Medulla oblongata (tissue), 1 donor: Measurements from ENCODE around the gene HIGD1A.

Experiments used
- DNase-seq: peaks from one replicate; pipeline ENCODE4 v3.0.0-alpha.2; 2015; ENCODE audit errors: extremely low spot score

Gene HIGD1A

DNA sequence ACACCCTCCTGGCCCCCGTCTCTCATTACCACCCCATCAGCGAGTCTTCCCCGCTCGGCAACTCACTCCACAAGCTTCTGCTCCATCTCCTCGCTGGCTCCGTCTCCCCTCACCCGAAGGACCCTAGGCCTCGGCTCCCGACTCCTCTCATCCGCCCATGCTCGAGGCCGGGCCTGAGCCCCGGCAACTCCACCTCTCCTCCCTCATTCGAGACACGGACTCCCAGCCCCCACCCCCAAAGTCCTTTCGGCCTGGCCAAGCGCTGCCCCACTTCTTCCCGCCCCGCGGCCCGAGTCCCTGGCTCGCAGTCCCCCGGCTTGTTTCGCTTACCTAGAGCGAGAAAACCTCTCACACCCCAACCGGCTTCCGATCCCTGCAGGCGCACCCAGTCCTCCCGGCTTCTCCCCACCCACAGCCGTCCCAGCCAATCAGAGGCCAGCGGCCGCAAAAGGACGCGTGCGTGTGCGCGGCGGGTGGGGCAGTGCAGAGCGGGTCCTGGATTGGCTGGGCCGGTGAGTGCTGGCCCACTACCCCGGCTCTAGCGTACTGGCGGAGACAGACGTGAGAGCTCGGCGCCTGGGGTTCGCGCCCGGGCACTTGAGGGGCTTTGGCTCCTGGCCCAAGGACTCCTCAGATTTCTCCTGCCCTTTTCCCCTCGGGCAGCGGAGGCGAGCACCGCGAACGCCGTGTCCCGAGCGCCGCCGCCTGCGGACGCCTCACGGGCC is at the start of gene HIGD1A:
Gene HIGD1A, minus strand, starts transcription at position 385 of the 725 bp plus-strand sequence. CDS start 10,237 bp downstream, outside the sequence.
- peak; percentile 99 for DNase-seq

DNA sequence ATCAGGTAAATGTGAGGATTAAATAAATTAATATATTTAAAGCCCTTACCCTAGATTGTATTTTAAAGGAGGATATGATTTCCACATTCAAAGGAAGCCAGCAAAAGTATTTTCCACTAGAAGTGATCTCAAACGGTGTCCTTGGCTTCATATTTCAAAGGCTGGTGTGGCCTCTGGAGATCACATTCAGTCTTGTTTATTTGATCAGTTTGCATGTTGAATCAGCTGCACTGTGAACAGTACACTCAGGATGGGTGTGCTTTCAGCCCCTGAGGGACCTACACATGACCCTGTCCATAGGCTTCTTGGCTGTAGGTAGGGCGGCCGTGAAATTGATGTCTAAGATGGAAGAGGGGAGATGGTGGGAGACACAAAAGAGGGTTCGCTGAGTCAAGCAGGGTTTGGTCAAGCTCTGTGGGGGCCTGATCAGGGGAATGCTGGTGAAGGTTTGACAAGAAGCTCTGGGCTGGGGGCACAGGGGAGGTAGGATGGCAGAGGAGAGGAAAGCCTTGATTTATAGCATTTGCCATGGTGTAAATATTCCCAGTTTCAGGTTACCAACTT is 49.5 kb upstream of the HIGD1A start:
- DNase-seq = no peak

DNA sequence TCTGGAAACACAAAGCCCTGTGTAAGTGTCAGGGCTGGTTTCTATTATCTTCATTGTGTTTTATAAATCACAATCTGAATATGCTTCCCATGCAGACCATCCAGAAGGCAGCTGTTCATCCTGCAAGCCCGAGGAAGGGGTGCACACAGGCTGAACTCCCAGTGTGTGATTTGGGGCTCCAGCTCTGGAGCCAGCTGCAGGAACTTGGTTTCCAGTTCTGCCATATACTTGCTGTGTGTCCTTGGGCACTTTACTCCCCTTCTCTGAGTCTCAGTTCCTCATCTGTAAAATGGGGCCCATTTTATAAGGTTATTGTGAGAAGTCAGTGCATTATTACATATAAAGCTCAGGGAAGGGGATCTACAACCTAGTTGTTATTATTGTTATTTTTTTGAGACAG is 48.8 kb upstream of the HIGD1A start:
- no peak for DNase-seq

DNA sequence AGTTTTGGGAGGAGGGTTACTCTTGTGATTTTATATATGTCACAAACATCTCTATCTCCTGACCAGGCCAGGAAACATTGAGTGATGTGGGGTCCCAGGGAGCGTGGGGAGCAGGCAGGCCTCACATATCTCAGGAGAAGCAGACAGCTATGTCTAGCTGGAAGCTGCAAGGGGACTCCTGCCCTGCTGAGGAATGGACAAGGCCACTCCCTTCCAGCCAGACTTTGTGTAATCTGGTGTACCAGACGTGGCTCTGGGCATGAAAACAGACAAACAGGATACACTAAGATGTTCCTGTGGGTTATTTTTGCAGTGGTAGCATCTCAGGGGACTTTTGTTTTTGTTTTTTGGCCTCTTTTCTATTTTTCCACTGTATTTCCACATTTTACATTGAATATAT is 48.2 kb upstream of the HIGD1A start:
- DNase-seq = no peak

DNA sequence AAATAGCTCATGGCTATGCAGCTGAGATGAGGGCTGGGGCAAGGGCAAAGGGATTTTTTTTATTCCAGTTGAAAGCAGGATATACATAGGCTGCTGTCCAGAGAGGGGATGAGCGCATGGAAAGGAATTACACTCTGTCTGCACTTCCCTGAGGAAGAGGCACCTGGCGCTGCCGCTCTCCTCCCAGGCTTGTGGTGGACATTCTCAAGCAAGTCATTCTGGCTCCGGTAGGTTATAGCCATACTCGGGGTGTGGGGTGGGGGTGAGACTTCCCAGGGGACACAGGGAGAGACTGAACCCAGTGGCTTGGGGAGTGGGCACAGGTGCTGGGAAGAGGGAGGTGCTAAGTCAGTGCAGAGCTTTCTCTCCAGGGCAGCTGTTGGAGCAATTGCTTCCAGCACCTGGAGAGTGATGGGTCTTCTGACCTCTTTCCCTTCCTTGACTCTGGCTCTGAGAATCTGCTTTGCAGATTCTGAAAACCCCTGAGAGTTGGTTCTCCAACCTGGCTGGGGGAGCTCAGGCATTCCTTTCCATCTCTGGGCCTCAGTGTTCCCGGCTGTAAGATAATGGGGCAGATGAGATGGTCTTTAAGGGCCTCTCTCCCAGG is 47.0 kb upstream of the HIGD1A start:
- DNase-seq = no peak

DNA sequence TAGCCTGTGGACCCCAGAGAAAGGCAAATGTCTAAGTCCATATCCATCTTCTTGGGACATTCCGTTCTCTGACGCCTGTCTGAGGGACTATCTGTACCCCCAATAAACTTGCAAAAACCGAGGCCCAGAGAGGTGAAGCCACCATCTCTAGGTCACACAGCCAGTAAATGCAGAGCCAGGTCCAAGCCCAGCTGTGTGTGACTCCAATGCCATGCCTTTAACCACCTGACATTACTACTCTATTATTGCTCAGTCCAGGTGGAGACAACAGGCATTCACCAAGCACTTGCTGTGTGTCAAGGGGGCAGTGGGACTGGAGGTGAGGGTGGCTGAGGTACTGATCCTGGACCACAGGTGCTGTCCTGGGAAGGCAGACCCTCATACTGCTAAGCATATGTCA is 46.0 kb upstream of the HIGD1A start:
- no peak for DNase-seq

DNA sequence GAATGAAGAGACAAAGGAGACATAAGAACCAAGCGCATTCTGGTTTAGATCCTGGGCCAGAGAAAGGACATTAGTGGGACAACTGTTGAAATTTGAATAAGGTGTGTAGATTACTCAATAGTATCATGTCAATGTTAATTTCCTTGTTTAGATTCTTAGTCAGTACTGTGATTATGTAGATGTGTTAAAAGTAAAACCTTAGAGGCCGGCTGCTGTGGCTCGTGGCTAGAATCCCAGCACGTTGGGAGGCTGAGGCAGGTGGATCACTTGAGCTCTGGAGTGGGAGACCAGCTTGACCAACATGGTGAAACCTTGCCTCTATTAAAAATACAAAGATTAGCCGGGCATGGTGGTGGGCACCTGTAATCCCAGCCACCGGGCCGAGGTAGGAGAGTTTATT is 44.7 kb upstream of the HIGD1A start:
- DNase-seq = no peak

DNA sequence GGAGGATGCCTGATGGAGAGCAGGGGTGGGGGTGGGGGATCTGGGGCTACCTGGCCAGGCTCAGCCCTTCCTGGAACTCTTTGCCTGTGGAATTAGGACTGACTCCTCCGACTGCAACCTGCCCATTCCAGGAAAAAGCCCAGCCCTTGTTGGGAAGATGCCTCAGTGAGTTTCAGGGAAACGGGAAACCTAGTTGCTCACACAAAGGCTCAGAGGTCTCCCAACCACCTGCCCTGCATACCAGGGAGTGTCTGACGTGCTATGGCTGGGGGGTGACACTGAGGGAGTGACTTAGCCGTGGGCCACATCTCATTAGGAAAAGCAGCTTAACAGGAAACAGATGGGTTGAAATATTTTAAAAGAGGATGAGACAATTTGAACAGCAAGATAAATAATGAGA is 43.4 kb upstream of the HIGD1A start:
- DNase-seq = no peak

DNA sequence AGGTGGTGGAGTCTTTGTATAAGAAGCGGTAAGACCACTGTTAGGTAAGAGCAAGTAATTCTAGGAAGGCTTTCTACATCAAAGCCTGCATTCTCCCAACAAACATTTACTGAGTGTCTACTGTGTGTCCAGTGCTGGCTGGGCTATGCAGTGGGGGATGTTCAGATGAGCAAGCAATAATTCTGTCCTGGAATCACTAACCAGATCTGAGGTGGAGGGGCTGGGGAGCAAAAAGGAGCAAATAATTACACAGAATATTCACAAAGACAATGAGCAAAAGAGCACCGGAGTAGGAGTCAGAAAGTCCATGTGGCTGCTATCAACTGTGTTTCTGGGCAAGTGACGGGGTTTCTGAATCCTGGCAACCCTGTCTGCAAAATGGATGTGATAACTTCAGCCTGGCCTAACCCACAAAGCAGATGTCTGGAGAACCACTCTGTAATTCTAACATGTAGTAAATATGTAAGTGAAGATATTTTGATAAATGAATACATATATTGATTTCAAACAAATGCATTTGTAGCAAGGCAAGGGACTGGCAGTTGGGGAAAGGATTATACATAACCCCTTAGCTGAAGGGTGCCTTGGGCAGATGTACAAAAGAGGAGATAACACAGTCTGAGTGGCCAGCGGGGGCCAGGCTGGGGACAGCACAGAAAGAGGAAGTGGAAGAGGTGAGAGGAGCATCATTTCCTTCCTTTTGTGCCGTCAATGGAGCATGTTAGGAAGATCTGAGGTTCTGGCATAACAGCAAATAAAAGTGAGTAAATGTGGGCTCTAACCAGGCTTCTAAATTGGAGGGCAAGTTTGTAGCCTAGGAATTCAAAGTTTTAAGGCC is 42.6 kb upstream of the HIGD1A start:
- peak; percentile 70 for DNase-seq

DNA sequence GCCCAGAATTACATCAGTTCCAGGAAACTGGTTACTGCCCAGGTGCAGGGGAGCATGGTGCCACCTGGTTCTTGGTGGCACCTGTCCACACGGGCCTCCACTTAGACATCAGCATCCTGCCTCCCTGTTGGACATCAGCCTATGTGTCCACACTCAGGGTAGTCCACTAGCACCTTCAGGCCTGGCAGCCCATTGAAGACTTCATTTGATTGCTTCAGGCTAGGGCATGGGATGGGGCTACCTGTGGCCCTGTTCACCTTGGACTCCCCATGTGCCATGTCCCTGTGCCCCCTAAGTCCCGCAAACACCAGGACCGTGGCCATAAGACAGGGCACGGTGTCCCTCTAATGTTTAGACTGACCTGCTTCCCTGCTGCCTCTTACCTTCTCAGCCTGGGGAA is 40.5 kb upstream of the HIGD1A start:
- no peak for DNase-seq

DNA sequence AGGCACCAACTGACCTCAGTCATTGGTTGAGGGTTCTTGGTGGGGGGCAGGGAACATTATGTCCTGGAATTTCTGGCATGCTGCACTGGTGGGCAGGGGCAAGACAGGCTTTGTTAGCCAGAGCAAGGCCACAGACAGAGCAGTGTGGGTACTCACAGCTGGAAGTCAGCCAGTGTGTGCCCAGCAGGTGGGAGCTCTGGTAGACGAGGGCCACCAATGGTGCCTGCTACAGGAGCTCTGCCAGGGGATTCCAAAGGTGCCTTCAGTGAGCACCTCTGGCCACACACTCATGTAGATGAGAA is 40.1 kb upstream of the HIGD1A start:
- DNase-seq = no peak

DNA sequence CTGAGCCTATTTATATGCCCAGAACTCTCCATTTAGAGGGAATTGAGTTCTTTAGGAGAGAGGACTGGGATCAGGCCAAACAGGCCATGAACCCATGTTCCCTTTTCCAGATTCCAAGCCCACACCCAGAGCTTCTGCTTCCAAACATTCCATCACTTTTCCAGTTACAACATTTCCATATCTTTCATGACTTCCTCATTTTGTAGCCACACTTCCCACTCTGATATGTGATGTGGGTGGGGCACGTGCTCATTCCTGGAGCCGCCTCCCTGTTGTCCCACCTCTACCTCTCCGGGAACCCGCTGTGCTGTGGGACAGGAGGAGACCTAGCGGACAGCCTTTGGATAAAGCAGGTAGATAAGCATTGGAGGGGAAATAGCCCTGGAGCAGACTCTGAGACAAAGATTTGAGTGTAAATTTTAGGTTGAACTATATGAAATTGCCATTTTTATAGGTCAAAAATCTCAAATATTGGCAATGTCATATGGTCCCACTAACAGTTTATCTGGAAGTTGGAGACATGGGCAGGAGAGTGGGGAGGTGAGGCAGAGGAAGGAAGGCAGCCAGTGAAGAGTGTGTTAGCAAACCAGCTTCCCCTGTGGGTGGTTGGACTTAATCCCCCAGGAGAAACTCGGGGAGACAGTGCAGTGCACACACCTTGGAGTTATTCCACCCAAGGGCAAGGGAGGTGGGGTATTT is 39.6 kb upstream of the HIGD1A start:
- DNase-seq = no peak

DNA sequence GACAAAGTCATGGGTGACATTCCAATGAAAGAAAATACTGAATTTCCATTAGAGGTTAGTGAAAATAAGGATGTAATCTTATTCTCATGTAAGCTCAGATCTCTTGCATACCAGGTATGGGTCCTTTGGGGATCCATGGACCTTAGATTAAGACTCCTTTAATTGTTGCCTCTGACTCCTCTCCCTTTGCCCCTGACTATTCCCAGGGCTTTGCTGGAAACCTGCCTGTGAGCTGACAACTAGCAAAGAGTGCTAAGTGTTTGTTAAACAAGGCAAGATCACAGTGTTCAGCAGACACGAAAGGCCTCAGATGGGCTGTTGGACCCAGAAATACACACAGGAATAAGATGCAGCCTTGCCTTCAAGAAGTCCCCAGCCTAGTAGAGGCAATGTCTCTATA is 37.0 kb upstream of the HIGD1A start:
- no peak for DNase-seq

DNA sequence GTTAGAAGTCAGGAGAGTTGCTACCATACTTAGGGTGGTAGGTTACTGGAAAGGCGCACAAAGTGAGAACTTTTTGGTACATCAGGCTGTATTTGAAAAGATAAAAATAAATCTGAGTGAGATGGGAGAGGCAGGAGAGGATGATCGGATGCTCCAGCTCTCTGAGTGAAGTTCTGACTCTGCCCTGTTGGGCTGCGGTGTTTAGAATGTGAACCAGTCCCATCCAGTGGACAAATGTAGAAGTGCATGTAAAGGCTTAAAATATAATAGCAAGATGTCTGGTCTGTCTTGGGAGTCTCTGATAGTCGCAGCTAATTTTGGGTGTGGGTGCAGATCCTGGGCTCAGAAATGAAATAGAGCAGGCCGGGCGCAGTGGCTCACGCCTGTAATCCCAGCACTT is 35.3 kb upstream of the HIGD1A start:
- peak; percentile 90 for DNase-seq

DNA sequence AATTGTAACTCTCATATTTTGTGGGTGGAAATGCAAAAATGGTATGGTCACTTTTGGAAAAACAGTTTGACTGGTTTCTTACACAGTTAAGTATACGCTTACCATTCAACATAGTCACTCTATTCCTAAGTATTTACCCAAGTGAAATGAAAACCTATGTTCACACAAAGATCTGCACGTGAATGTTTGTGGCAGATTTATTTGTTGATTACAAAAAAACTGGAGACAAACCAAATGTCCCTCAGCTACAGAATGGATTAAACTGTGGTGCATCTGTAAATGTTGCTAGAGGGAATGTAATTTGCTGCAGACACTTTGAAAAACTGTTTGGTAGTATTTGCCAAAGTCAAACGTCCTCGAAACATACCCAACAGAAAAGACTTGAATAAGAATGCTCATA is 34.3 kb upstream of the HIGD1A start:
- DNase-seq = no peak

DNA sequence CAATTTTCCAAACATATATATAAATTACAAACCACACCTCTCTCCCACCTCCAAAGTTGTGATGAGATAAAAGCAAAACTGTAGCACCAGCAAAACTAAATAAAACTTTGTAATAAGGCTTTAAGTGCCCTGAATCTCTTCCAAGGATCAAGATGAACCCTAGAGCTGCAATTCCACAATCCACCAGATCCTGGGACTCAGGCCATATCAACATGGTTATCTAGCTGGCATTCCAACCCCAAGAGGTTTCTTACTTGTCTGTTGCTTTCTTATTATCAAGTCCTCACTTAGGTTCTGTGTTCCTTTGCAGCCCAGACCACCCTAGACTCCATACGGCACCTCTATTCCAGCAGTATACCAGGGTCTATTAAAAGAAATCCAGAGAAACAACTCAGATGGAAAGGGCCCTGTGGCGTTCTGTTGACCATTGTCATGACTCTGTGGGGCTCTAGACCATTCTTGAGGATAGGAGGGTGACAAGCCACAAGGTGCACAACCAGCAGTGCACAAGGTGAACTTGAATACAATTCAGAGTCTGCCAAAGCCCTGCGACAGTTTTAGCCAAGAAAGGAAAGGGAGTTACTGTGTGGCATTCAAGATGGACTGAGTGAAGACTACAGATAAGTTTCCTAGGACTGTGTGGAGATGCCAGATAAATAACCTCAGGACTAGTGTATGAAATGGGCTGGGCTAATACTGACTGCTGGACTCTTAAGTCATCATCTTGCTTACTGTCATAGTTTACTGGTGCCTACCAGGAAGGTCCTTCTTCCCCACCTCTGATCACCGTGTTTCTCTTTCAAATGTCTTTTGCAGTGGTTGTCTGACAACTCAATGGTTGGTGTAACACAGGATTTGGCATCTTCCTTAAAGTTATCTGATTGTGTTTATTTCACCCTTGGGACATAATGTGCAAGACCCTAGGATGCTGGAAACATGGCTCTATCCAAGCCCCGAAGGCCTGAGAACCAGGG is 32.1 kb upstream of the HIGD1A start:
- DNase-seq = no peak

DNA sequence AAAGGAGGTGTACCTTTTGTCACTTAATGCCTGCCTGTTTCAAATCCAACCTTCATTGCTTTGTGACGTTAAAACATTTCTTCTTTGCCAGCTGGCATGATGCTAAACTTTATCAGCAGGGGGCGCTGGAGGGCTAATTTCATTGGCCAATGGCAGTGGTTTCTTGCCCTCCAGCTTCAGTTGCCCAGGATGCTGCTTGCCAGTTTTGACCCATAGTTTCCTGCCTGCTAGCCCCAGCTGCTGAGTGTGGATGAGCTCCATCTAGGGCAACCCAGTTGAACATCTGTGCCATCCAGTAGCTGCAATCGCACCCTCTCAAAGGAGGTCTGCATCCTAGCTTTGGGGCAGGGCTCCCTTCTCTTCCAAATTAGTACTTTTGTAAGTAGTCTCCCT is 27.0 kb upstream of the HIGD1A start:
- peak; percentile 83 for DNase-seq

DNA sequence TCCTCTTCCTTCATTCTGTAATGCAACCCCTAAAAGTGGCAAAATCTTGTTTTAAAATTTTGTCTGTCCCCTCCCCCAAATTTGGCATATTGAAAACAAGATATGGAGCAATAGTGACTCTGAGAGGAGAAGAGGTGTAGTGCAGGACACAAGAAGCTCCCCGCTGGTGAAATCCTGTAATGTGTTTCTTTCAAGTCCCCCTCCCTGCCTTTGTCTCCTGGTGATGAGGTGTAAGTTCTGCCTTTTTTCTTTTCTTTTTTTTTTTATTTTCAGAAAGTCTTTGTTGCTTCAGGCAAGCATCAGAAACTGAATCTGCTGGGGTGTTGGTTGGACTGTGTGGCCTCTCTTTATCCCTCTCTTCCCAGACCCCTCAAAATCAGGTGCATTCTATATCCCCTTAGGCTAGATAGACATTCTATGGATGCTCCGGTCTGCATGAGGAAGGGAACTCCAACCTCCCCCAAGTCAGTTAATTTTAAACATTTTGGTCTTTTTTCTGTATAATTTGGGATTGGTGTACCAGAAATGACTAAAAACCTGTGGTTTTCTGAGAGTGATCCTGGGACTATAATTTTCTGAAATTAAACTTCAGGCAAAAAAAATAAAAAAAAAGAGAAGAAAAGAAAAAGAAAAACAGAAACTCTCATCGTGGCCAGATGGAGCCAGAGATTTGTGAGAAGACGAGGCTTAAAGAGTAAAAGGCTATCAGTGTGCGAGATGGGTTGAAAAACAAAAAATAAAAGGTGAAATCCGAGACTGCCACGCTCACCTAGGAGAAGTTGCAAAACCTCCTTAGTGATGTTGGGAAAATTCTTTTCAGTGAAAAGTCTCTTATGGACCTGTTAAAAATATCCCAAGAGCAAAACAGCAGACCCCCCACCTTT is 26.4 kb upstream of the HIGD1A start:
- peak; percentile 21 for DNase-seq

DNA sequence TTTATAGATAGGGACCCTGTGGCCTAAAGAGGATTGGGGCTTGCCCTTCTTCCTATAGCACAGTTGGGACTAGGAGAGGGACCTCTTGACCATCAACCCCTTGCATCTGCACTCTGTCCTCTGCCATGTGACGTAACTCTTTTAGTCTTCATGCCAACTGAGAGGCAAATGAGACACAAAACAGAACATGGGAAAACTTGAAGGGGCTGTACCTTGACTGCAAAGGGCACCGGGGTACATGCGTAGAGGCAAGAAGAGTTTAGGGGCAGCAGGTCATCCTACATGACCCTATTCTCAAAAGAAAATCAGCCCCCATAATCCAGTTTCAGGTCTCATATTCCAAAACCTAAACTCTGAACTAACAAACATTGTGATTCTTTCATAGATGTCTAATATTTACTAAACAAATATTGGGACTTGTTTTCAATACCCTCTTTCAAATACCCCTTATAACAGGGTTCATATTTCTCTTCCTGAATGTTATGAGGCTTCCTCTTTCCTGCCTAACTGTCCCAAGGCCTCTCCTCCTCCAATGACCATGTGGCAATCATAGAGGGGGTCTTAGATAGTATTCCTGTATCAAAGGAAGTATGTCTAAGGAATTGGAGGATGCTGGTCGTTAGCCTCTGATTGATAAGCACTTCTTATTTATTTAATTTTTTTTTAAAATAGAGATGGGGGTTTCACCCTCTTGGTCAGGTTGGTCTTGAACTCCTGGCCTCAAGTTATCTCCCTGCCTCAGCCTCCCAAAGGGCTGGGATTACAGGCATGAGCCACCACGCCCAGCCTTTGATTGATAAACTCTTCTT is 25.5 kb upstream of the HIGD1A start:
- DNase-seq = no peak
